Measurements from ENCODE around the gene GNAL.

- TF ChIP-seq CREB1 (CRISPR knock-in tag; IDR thresholded peaks at IDR 0.05; ENCODE audit: low read depth) (no peak), EZH2phosphoT487 (IDR thresholded peaks at IDR 0.05; ENCODE audit: unreplicated experiment) (no peak)
Measured at GRCh38 chr18:11669948-11670275, 19.2 kb upstream of the GNAL start.

All from GM23338 (cell line).